RWPE2 (cell line): ENCODE results near the gene STAG2.
A peak's percentile ranks its signal among the peaks of the same experiment; 100 is the strongest.

Experiments
- ATAC-seq: fragments of 200-7000 bp; cut with Tn5 transposase; 3 replicates; pipeline ENCODE4 v1.9.1; 2021; ENCODE audit warnings: low read depth
- DNase-seq: peaks from one replicate; pipeline ENCODE4 v3.0.0-alpha.2; 2020; ENCODE audit warnings: low spot score
- H3K27ac ChIP-seq: fragments of 450-650 bp; 2 replicates; pipeline ENCODE4 v1.5.1; 2017; ENCODE audit warnings: mild to moderate bottlenecking; ENCODE audit not compliant: poor library complexity, severe bottlenecking
- H3K27me3 ChIP-seq: fragments of 250-450 bp; sonication (Bioruptor Pico); 2 replicates; pipeline ENCODE4 v1.5.1; 2021; ENCODE audit warnings: mild to moderate bottlenecking, moderate library complexity; ENCODE audit not compliant: insufficient read depth, poor library complexity, severe bottlenecking
- H3K36me3 ChIP-seq: fragments of 250-450 bp; sonication (Bioruptor Pico); 2 replicates; pipeline ENCODE4 v1.5.1; 2020; ENCODE audit warnings: low read depth, mild to moderate bottlenecking, moderate library complexity
- H3K4me1 ChIP-seq: fragments of 250-450 bp; sonication (Bioruptor Pico); 2 replicates; pipeline ENCODE4 v1.5.1; 2021; ENCODE audit warnings: mild to moderate bottlenecking, moderate library complexity; ENCODE audit not compliant: insufficient read depth, poor library complexity, severe bottlenecking
- H3K4me3 ChIP-seq: fragments of 250-450 bp; sonication (Bioruptor Pico); 2 replicates; pipeline ENCODE4 v1.5.1; 2021; ENCODE audit warnings: mild to moderate bottlenecking, moderate library complexity; ENCODE audit not compliant: severe bottlenecking
- H3K9me3 ChIP-seq: fragments of 250-450 bp; sonication (Bioruptor Pico); 2 replicates; pipeline ENCODE4 v1.5.1; 2021; ENCODE audit warnings: mild to moderate bottlenecking, moderate library complexity; ENCODE audit not compliant: severe bottlenecking
- CTCF ChIP-seq: fragments of 450-650 bp; IDR thresholded peaks from one replicate; pipeline ENCODE4 v1.5.1; 2017; ENCODE audit warnings: mild to moderate bottlenecking, moderate library complexity; ENCODE audit not compliant: poor library complexity, severe bottlenecking

Gene STAG2

GRCh38 chrX:123961268-123962005 is at the start of gene STAG2:
Gene STAG2, plus strand, starts transcription at chrX:123961706. Its CDS starts 60,922 bp downstream, at chrX:124022628.
- Histone ChIP-seq H3K4me1 (peaks cover 11% of the 10 kb centered on the region), H3K36me3 (no peaks in the 10 kb centered on the region), H3K4me3 (peak within 1 kb of the TSS; percentile 51), H3K27me3 (no peaks in the 10 kb centered on the region), H3K9me3 (no peaks in the 10 kb centered on the region), H3K27ac (peak within 1 kb of the TSS; percentile 91)
- ATAC-seq (peak; percentile 37), DNase-seq (peak; percentile 62)
- no peak for TF ChIP-seq CTCF

GRCh38 chrX:123917069-123917468 is 44.4 kb upstream of the STAG2 start:
- Histone ChIP-seq H3K9me3 (no peaks in the 10 kb centered on the region), H3K27me3 (no peaks in the 10 kb centered on the region), H3K4me3 (no peak overlapping the region), H3K4me1 (no peaks in the 10 kb centered on the region), H3K36me3 (no peaks in the 10 kb centered on the region), H3K27ac (no peak overlapping the region)
- DNase-seq: no peak
- TF ChIP-seq CTCF: no peak
- no peak for ATAC-seq

- DNase-seq: no peak
- H3K4me3 ChIP-seq: no peak overlapping the region
- H3K27me3 ChIP-seq: no peaks in the 10 kb centered on the region
- H3K36me3 ChIP-seq: no peaks in the 10 kb centered on the region
- no peak for TF ChIP-seq CTCF
- no peak overlapping the region for H3K27ac ChIP-seq
- no peaks in the 10 kb centered on the region for H3K4me1 ChIP-seq
- ATAC-seq: no peak
- no peaks in the 10 kb centered on the region for H3K9me3 ChIP-seq
These were observed 43.3 kb upstream of the STAG2 start for GRCh38 chrX:123918106-123918721.

GRCh38 chrX:123920105-123920785 is 41.3 kb upstream of the STAG2 start:
- no peaks in the 10 kb centered on the region for H3K9me3 ChIP-seq
- H3K27ac ChIP-seq: no peak overlapping the region
- H3K4me1 ChIP-seq: no peaks in the 10 kb centered on the region
- DNase-seq: no peak
- no peaks in the 10 kb centered on the region for H3K36me3 ChIP-seq
- no peak for TF ChIP-seq CTCF
- no peaks in the 10 kb centered on the region for H3K27me3 ChIP-seq
- no peak overlapping the region for H3K4me3 ChIP-seq
- peak; percentile 94 for ATAC-seq

GRCh38 chrX:123923211-123923610 is 38.3 kb upstream of the STAG2 start:
- H3K9me3 ChIP-seq: no peaks in the 10 kb centered on the region
- TF ChIP-seq CTCF: no peak
- H3K36me3 ChIP-seq: no peaks in the 10 kb centered on the region
- H3K4me3 ChIP-seq: no peak overlapping the region
- no peaks in the 10 kb centered on the region for H3K4me1 ChIP-seq
- DNase-seq (no peak), ATAC-seq (no peak)
- H3K27me3 ChIP-seq: no peaks in the 10 kb centered on the region
- H3K27ac ChIP-seq: no peak overlapping the region
